Measurements from ENCODE around the gene SLC25A47.
"Not testable (repeated sequence)": the region's sequence is repeated elsewhere in the genome, so short reads cannot be mapped to it uniquely, and the experiment has no call there.

The SLC25A47 gene

GRCh38 chr14:100306101-100306997 lies 16.8 kb upstream of the SLC25A47 start, which contains the start of gene SLC25A29:
Gene SLC25A29 (minus strand): TSS chr14:100306444. CDS start chr14:100306232, 212 bp downstream.
- DNase-seq, result peak; percentile 87 to 89

DNA sequence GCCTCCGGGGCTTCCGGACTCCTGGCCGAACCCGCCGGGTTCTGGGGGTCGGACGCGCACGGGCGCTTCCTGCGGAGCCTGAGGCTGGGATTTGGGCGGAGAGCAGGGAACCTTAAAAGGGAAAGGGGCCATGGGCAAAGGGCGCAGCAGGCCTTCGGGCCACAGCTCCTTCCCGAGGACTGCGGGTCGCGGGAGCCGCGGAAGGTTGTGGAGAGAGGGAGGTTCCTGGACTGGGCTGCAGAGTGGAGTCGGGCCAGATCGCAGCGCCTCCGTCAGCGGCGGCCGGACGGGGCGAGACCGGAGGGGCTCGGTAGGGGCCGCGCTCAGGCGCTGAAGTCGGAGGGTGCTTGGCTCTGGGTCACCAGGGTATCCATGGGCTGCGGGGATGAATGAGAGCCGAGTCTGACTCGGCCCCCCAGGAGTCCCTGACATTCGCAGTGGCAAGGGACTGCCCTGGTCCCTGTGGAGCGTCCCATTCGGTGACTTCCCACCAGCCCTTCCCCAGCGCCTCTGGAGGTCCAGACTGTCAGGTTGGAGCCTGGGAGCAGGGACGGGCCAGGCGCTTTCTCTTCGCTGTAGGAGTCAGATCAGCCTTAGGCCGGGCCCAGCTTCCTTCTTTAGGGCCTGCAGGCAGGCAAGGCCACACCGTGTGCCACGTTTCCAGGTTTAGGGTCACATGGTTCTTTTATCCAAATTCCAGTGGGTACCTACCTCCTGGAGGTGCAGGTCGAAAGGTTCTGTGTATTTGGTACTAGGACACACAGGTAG lies 16.0 kb upstream of the SLC25A47 start:
- DNase-seq, result no peak

DNA sequence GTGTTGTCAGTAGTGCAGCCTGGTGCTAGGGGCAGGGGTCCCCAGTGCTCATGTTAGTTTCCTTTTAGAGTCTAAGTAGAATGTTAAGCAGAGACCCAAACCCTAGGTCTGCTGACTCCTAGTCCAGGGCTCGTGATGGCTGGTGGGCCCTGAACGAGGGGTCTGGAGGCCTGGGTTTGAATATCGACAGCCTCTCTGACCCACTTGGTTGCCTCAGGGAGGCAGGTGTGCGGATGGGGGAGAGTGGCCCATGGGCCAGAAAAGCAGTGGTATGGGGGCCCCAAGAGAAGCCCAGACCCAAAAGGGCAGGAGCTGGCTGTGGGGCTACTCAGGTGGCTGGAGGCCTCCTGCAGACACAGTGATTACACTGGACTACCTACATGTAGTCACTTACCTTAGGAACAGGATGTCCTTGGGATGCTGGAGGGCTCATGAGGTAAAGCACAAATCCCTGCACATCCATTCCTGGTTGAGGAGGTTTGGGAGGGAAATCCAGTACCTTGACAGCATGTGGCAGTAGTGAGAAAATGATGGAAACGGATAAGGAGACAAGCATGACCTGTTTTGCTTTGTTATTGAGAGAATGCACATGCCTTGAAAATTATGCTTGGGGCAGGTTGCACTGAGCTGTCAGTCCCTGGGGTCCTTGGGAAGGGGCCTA lies 15.2 kb upstream of the SLC25A47 start:
- no peak for DNase-seq

DNA sequence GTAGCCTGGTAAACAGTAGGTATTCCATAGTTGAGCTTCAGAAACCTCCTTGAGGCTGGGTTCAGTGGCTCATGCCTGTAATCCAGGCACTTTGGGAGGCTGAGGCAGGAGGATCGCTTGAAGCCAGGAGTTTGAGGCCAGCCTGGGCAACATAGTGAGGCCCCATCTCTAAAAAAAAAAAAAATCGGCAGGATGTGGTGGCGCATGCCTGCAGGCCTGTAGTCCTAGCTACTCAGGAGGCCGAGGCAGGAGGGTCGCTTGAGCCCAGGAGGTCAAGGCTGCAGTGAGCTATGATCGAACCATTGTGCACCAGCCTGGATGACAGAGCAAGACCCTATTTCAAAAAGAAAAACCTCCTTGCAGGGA lies 14.7 kb upstream of the SLC25A47 start:
- not testable (repeated sequence) for DNase-seq

GRCh38 chr14:100309028-100309737 lies 14.0 kb upstream of the SLC25A47 start:
- no peak for DNase-seq

- DNase-seq, result not testable (repeated sequence)
These were observed 10.8 kb upstream of the SLC25A47 start for GRCh38 chr14:100312110-100312876.

GRCh38 chr14:100312877-100313400 lies 10.2 kb upstream of the SLC25A47 start:
- no peak for DNase-seq

- no peak for DNase-seq
These were observed 9.5 kb upstream of the SLC25A47 start for GRCh38 chr14:100313464-100314230.

GRCh38 chr14:100314724-100315123 lies 8.4 kb upstream of the SLC25A47 start:
- no peak for DNase-seq

DNA sequence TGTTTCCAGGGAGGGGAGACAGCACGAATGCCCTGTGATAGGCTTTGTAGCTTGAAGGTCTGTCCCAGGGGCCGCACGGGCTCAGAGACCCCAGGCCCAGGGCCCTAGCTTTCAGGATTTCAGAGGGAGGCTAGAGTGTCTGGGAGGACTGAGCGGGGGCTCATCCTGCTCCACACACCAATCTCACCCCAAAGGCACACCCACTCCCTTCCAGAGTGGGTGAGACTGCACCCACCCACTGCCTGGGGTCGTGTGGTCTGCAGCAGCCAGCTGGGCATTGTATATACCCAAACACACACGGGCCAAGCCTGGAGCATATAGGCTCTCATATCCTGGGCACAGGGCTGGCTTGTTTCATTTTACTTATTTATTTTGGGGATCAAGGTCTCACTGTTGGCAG lies 5.8 kb upstream of the SLC25A47 start:
- DNase-seq, result no peak

- DNase-seq, result peak; percentile 20 to 54
These were observed 5.0 kb upstream of the SLC25A47 start for GRCh38 chr14:100317912-100318808.

- no peak for DNase-seq
These were observed 2.8 kb upstream of the SLC25A47 start for GRCh38 chr14:100320157-100320856.

DNA sequence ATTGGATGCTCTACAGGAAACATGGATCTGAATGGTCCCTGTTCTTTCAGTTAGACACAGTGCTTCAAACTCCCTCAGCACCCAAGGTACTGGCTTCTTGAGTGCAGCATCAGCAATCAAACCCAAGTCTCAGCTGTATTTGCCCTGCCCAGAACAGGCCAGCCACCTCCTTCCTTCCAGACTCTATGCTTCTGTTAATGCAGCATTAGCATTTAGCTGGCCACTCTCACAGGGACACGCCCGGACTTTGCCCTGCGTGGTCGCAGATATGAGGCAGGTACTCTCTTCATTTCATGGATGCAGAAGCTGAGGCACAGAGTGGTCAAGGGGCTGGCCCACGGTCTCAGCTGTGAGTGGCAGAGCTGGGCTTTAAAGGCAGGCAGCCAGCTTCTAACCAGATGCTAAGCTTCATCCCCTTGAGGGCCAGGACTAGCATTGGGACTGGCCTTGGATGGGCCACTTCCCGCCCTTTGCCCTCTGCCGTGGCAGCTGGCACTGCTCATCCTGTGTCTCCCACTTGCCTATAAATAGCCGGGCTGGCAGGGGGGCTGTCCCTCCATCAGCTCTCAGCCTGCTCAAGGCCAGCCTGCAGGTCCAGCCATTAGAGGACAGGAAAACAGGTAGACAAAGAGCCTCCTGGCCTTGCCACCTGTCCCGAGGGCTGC lies 1.5 kb upstream of the SLC25A47 start:
- no peak for DNase-seq

DNA sequence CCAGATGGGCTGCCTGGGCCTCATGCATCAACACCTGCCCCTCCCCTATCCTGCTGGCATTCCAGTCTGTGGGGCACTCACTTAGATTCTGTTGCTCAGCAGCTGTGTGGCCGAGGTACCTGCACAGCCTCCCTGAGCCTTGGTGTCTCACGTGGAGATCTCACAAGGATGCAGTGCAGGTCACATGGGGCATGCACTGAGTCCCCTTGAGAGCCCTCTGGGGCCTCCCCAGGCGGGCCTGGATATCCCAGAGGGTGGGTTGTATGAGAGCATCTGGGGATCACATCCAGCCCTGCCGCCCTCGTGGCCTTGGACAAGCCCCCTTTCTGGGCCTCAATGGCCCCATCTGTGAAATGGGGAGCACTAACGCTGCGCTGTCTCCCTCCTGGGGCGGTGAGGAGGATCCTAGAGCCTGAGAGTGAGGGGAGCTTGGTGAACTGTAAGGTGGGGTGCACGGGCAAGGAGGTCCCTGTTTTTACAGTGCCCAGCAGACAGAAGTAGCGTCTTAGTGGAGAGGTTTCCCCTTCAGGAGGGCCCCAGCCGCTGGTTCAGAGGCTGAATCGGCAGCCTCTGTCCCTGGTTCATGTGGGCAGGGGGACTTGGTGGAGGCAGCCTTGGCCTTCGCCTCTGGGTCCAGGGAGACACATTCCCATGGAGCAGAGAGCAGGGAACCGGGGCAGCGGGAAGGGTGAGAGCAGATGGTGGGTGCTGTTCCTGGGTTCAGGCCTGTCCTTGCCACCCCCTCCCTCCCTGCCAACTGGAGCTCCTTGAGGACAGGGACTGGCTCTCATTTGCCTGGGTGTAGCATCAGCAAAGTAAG lies 791 bp upstream of the SLC25A47 start:
- no peak for DNase-seq

- DNase-seq, result no peak
These were observed 786 bp downstream of the SLC25A47 start for GRCh38 chr14:100323942-100324307.

DNA sequence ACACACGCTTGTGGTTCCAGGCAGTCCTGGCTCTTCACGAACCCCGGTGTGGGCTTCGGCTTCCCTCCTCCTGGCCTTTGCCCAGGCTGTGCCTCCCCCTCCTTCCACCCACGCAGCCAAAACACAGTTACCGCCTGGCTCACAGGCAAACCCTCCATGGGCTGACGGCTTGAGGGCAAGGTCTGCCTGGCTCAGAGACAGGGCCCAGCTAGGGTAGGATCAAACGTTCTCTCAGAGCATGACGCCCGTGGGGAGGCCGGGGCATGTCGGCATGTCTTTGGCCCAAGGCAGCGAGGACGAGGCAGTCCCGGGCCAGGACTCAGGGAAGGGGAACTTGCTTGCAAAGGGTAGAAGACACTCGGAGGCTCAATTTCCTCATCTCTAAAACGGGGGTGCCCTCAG lies 2.1 kb downstream of the SLC25A47 start:
- no peak for DNase-seq

DNA sequence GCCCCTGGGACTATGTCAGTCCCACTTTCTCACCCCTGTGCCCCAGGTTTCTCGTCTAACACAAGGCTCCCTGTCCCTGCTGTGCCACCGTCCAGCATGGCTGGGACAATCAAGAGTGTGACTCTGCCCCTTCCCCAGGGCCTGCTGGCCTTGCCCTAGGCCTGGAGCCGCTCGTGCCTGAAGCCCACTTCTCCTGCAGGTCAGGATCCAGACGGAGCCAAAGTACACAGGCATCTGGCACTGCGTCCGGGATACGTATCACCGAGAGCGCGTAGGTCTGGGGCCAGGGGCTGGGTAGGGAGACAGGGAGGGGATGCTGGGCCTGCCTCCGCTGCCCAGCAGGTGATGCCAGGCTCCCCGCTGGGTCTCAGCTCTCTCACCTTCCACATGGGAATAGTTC lies 2.8 kb downstream of the SLC25A47 start:
- DNase-seq, result no peak

GRCh38 chr14:100327128-100327527 lies 4.0 kb downstream of the SLC25A47 start:
- no peak for DNase-seq

All from hippocampal formation (tissue), 2 donors.